Uterus (tissue), 2 donors: ENCODE data around the gene INSC.

Experiments
- POLR2A ChIP-seq, 2 donors: fragments of 450-650 bp; IDR thresholded peaks; one replicate each; pipeline ENCODE4 v1.6.1; 2016; ENCODE audit warnings: antibody characterized with exemption in 2 of 2, mild to moderate bottlenecking in 1 of 2, moderate library complexity in 1 of 2
- TF ChIP-seq, protein P1 (sequence below), 4 experiments: fragments of 200-600 bp in 2 of 4; fragments of 450-650 bp in 2 of 4; sonication (generic) in 2 of 4; IDR thresholded peaks; one replicate each; pipeline ENCODE4 v1.5.1; 2016 to 2019; ENCODE audit warnings: antibody characterized with exemption in 4 of 4, mild to moderate bottlenecking in 2 of 4, moderate library complexity in 1 of 4

DNA sequence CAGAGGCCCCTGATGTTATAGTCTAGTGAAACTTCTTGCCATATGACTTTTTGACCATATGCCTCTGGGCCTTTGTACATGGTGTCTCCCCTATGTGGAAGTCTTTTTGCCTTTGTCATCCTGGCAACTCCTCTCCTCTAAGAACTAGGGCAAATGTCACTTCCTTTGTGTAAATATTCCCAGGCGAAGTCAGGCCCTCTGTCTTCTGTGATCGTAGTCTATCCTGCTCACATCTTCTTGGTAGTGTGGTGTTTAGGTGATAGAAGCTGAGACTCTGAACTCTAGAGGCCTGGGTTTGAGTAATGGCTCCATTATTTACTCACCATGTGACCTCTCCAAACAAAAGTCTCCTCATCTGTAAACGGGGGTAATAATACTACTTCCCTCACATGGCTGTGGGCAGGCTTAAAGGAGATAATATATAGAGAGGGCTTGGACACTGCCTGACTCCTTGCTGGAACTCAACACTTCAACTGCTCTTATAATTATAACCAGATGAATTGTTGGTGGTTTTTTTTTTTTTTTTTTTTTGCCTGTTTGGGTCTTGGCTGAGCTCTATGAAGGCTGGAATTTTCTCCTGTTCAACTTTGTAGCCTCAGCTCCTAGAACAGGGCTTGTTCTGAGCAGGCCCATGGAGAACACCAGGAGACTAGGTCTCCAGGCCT lies 43.8 kb downstream of the INSC start:
- no peak for TF ChIP-seq POLR2A (IDR thresholded peaks at IDR 0.05)
- TF ChIP-seq, protein P1, sequence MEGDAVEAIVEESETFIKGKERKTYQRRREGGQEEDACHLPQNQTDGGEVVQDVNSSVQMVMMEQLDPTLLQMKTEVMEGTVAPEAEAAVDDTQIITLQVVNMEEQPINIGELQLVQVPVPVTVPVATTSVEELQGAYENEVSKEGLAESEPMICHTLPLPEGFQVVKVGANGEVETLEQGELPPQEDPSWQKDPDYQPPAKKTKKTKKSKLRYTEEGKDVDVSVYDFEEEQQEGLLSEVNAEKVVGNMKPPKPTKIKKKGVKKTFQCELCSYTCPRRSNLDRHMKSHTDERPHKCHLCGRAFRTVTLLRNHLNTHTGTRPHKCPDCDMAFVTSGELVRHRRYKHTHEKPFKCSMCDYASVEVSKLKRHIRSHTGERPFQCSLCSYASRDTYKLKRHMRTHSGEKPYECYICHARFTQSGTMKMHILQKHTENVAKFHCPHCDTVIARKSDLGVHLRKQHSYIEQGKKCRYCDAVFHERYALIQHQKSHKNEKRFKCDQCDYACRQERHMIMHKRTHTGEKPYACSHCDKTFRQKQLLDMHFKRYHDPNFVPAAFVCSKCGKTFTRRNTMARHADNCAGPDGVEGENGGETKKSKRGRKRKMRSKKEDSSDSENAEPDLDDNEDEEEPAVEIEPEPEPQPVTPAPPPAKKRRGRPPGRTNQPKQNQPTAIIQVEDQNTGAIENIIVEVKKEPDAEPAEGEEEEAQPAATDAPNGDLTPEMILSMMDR (IDR thresholded peaks at IDR 0.05): no peak
